Smooth muscle cell (in vitro differentiated cells): ENCODE measurements around the gene BDH1. TPM values are rescaled to one million over a fixed set of nuclear protein-coding genes. Genes with fewer than 3 reads are reported as not detected.

Experiments used
- DNase-seq: peaks from one replicate; lab custom pipeline; 2025; ENCODE audit not compliant: unreplicated experiment; lab: John Stamatoyannopoulos, UW
- H2AFZ ChIP-seq: fragments of 200-600 bp; sonication (generic); 2 replicates; pipeline ENCODE4 v1.6.0; 2016; ENCODE audit warnings: antibody characterized with exemption, low read depth, mild to moderate bottlenecking
- H3F3A ChIP-seq: fragments of 200-600 bp; sonication (generic); 2 replicates; pipeline ENCODE4 v1.6.0; 2017; ENCODE audit warnings: antibody characterized with exemption, low read depth
- H3K27ac ChIP-seq: fragments of 200-600 bp; sonication (generic); 2 replicates; pipeline ENCODE4 v1.5.1; 2016; ENCODE audit warnings: low read depth, mild to moderate bottlenecking
- H3K27me3 ChIP-seq: fragments of 200-600 bp; sonication (generic); 2 replicates; pipeline ENCODE4 v1.6.1; 2016; ENCODE audit warnings: low read depth, mild to moderate bottlenecking
- H3K36me3 ChIP-seq: fragments of 200-600 bp; sonication (generic); 2 replicates; pipeline ENCODE4 v1.5.1; 2016; ENCODE audit warnings: low read depth
- H3K4me1 ChIP-seq: fragments of 200-600 bp; sonication (generic); 2 replicates; pipeline ENCODE4 v1.5.1; 2016; ENCODE audit warnings: low read depth
- H3K4me2 ChIP-seq: fragments of 200-600 bp; sonication (generic); 2 replicates; pipeline ENCODE4 v1.6.0; 2016; ENCODE audit warnings: mild to moderate bottlenecking
- H3K4me3 ChIP-seq: fragments of 200-600 bp; sonication (generic); 2 replicates; pipeline ENCODE4 v1.5.1; 2016; ENCODE audit warnings: mild to moderate bottlenecking
- H3K79me2 ChIP-seq: fragments of 200-600 bp; sonication (generic); 2 replicates; pipeline ENCODE4 v1.6.0; 2016; ENCODE audit warnings: low read depth, mild to moderate bottlenecking
- H3K9ac ChIP-seq: fragments of 200-600 bp; sonication (generic); 2 replicates; pipeline ENCODE4 v1.6.0; 2016; ENCODE audit warnings: low read depth
- H3K9me3 ChIP-seq: fragments of 200-600 bp; sonication (generic); replicated peaks from 2 replicates; pipeline ENCODE4 v1.5.1; 2016; ENCODE audit warnings: low read depth
- H4K20me1 ChIP-seq: fragments of 200-600 bp; sonication (generic); 2 replicates; pipeline ENCODE4 v1.6.0; 2016; ENCODE audit warnings: low read depth
- WGBS: methylation state at CpG from one replicate; pipeline ENCODE4 v1.1.7; 2016; ENCODE audit warnings: low lambda C conversion rate; 5-methylcytosine and 5-hydroxymethylcytosine counted together
- polyA plus RNA-seq: library from polyadenylated mRNA; unstranded; fragments of >200 nt; fragmentation: Nextera tagmentation; extraction: Ambion mirVana; gene quantifications from 2 replicates; pipeline ENCODE4 v1.2.1, GENCODE V29; 2016
- total RNA-seq: library from RNA; depleted of rRNA; stranded (reverse); fragments of >200 nt; gene quantifications from 2 replicates; pipeline ENCODE4 v1.2.3, GENCODE V29; 2014
- TF ChIP-seq, protein P1 (sequence below): fragments of 200-600 bp; sonication (generic); IDR thresholded peaks from 2 replicates; pipeline ENCODE4 v1.5.1; 2017; ENCODE audit warnings: borderline replicate concordance, mild to moderate bottlenecking, antibody characterized with exemption; ENCODE audit not compliant: insufficient read depth, poor library complexity, severe bottlenecking

The BDH1 gene
- total and polyA plus RNA-seq, 2 experiments from 2014 or later: 4.0 to 7.2 TPM

DNA sequence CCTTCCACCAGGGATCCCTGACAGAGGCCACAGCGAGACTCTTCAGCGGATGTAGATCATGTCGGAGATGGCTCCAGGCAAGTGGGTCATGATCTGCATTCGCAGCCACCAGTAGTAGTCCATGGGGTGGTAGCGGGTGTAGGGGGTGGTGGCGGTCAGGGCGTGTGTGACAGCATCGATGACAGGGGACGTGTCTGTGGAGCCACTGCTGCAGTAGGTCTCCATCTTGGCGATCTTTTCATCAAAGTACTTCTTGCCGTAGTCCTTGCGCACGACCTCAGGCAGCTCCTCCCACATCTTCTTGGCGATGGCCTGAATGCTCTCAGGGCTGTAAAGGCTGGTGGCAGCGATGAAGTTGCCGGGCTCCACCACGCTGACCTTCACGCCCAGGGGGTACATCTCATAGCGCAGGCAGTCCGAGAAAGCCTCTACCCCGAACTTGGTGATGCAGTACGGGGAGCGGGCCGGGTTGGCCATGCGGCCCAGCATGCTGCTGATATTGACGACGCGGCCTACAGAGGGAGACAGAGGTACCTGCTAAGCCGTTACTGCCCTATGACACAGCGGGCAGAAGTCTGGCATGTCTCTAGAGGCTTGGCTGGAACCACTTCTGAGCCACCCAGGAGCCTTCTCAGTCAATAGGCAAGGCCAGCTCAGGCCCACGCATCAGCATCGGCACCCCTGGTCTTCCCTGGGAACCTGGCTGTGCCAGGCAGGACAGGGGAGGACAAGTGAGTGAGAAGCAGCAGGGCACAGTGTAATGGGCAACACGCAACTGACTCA is 43.7 kb downstream of the BDH1 start:
- H3K27ac ChIP-seq: no peak overlapping the region
- WGBS: 98% methylated on average over 33 of the region's 33 CpGs
- TF ChIP-seq, protein P1, sequence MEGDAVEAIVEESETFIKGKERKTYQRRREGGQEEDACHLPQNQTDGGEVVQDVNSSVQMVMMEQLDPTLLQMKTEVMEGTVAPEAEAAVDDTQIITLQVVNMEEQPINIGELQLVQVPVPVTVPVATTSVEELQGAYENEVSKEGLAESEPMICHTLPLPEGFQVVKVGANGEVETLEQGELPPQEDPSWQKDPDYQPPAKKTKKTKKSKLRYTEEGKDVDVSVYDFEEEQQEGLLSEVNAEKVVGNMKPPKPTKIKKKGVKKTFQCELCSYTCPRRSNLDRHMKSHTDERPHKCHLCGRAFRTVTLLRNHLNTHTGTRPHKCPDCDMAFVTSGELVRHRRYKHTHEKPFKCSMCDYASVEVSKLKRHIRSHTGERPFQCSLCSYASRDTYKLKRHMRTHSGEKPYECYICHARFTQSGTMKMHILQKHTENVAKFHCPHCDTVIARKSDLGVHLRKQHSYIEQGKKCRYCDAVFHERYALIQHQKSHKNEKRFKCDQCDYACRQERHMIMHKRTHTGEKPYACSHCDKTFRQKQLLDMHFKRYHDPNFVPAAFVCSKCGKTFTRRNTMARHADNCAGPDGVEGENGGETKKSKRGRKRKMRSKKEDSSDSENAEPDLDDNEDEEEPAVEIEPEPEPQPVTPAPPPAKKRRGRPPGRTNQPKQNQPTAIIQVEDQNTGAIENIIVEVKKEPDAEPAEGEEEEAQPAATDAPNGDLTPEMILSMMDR: no peak
- no peaks in the 10 kb centered on the region for H3K4me1 ChIP-seq
- no peak overlapping the region for H3K4me3 ChIP-seq
- DNase-seq: no peak
- no peak overlapping the region for H2AFZ ChIP-seq
- no peak overlapping the region for H3K9ac ChIP-seq
- H3F3A ChIP-seq: no peaks in the 10 kb centered on the region
- H4K20me1 ChIP-seq: no peaks in the 10 kb centered on the region
- no peaks in the 10 kb centered on the region for H3K36me3 ChIP-seq
- H3K4me2 ChIP-seq: no peak overlapping the region
- H3K27me3 ChIP-seq: no peaks in the 10 kb centered on the region
- H3K9me3 ChIP-seq: no peaks in the 10 kb centered on the region
- no peaks in the 10 kb centered on the region for H3K79me2 ChIP-seq

GRCh38 chr3:197511130-197511529 is 44.6 kb downstream of the BDH1 start:
- Histone ChIP-seq H3K27ac (peak overlapping the region; percentile 65), H3K4me3 (no peak overlapping the region), H3K79me2 (no peaks in the 10 kb centered on the region), H3K36me3 (no peaks in the 10 kb centered on the region), H3K9ac (no peak overlapping the region), H3K4me2 (no peak overlapping the region), H3F3A (no peaks in the 10 kb centered on the region), H3K4me1 (no peaks in the 10 kb centered on the region), H2AFZ (no peak overlapping the region), H3K9me3 (no peaks in the 10 kb centered on the region), H3K27me3 (no peaks in the 10 kb centered on the region), H4K20me1 (no peaks in the 10 kb centered on the region)
- TF ChIP-seq, protein P1: no peak
- WGBS: 46% methylated on average over 6 of the region's 6 CpGs
- no peak for DNase-seq

- Histone ChIP-seq H3F3A (no peaks in the 10 kb centered on the region), H3K36me3 (no peaks in the 10 kb centered on the region), H3K4me1 (no peaks in the 10 kb centered on the region), H3K9me3 (no peaks in the 10 kb centered on the region), H4K20me1 (no peaks in the 10 kb centered on the region), H3K79me2 (no peaks in the 10 kb centered on the region), H3K4me3 (no peak overlapping the region), H3K27ac (peak overlapping the region; percentile 65), H2AFZ (no peak overlapping the region), H3K27me3 (no peaks in the 10 kb centered on the region), H3K4me2 (no peak overlapping the region), H3K9ac (no peak overlapping the region)
- WGBS: 94% methylated on average over 5 of the region's 6 CpGs
- DNase-seq: no peak
- TF ChIP-seq, protein P1: no peak
These were observed 45.1 kb downstream of the BDH1 start for GRCh38 chr3:197510642-197511018.
